Measurements from ENCODE around the gene RAC3.

The RAC3 gene

DNA sequence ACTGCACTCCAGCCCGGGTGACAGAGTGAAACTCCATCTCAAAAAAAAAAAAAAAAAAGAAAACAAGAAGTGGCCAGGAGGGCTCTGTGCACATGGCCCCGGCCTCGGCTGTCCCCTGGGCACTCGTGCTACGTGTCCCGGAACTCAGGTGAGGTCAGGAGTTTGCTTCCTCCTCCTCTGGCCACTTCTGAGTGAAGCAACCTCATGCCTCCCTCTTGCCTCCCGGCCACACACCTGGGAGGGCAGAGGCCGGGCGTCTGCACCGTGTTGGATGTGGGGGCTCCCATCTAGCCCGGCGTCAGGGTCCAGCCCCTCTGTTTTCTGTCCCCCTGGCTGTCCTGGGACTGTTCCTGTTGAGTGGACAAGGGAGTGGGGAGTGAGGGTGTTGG, 31.9 kb upstream of the RAC3 start:
- DNase-seq, result no peak

DNA sequence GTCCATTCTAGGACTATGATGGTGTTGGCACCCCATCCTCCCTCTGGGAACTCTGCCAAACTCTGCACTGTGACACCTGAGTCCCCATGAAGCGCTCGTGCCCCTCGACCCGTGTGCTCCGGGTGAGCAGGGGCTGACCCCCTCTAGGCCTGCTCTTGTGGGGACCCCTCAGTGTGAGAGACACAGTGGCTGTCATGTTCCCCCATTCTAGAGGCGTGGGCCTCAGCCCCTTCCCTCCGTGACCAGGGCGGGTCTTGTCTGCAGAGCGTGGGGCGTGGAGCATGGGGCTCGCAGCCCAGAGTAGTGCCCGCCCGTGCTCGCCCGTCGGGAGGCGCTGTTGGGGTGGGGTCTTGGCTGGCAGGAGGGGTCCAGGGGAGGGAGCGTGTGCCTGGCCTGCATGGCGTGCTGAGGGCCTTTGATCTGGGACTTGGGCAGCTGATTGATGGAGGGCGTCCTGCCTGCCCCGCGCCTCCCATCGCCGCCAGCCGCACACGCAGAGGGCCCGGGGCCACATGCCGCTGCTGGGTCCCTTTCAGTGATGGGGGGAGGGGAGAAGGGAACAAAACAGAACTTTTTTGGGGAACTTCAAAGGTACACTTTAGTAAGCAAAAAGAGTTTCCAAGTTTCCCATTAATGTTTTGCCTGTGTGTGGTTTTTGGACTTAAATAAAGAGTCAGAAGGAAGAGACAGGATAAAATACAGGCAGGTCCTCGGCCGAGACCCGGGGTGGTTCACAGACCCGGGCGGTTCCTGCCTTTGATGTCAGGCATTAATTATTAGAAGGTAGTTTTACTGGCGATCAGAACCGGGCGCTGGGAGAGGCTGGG, 31.3 kb upstream of the RAC3 start:
- no peak for DNase-seq

DNA sequence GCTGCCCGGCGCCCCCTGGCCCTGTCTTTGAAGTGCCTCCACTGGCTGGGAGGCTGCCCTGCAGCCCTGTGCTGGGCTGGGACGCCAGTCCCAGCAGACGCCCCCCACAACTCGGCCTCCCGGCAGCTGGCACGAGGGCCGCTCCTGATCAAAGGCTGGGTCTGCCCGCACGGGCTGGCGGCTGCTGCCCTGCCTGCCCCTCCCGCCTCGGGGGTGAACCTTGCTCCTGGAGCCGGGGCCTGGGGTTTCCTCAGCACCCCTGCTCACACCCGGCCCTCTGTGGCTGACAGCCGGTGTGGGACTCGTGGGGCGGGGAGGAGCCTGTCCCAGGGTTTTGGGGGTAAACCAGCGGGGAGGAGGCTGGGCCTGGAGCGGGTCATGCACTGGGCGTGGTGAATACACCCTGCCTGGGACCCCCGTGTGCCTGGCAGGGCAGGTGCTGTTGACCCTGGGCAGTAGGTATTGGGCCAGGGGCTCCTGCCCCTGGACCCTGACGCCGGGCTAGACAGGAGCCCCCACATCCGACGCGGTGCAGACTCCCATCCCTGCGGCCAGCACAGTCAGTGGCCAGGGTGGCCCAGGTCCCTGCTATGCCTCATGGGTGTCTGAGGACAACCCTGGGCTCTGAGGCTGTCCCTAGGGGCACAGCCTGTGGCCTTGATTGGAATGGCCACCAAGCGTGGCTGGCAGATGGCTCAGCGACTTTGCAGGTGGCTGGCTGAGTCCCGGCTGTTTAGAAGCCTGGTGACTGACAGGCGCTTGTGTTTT, 30.5 kb upstream of the RAC3 start:
- no peak for DNase-seq

DNA sequence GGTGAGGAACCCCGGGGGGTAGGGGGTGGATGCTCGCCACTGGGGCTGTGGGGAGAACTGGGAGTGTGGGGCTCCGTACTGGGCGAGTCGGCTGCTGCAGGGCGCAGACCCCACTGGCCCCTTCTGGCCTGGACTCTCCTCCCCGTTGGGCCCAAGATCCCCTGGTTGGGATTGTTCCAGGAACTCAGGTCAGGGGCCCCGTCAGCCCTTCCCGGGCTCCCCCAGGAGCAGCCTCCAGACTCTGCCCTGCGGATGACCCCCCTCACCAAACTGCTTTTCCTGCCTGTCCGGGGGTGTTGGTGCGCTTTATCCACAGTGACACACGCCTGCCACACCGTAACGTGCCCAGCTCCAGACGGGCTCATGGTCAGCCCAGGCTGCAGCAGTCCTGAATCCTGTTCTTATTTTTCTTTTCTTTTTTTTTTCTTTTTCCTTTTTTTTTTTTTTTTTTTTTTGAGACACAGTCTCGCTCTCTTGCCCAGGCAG, 29.9 kb upstream of the RAC3 start:
- no peak for DNase-seq

DNA sequence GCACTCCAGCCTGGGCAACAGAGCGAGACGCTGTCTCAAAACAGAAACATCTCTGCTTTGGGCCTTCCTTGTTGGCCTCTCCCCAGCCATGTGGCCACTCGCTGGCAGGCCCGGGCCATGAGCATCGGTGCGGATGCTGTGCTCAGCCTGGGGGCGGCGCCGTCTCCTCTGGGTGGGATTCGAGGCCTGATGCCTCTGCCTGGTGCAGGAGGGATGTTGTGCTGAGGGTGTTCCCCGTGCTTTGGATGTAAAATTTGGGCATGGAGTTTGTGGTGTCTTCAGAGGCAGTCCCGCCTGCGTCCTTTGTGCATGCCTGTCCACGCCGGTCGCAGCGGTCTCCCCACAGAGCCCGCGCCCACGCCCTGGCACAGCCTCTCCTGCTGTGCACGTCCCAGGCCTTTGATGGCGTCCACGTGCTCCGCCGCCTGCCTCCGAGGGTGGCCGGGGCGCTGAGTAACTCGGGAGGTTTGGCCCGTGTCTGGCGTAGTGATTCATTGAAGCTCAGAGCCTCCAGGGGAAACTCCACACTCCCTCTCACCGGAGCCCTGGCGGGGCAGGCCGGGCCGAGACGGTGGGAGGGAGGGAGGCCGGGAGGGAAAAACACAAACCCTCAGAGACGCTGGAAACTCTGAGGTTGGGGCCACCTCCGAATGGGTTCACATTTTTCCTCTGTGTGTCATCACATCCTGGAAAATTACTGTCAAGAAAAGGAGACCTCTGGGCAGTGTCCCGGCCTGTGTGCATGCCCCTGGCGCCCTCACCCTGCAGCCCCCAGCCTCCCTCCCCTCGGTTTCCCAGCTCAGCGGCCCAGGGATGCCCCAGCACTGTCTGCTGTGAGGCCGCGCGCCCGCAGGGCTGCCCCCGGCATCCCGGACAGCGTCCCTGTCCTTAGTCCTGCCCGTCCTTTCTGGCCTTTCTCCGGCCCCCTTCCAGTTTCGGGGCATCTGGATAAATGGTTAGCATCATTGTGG, 27.8 kb upstream of the RAC3 start:
- DNase-seq, result peak in 1 of 14 donors; percentile 52

DNA sequence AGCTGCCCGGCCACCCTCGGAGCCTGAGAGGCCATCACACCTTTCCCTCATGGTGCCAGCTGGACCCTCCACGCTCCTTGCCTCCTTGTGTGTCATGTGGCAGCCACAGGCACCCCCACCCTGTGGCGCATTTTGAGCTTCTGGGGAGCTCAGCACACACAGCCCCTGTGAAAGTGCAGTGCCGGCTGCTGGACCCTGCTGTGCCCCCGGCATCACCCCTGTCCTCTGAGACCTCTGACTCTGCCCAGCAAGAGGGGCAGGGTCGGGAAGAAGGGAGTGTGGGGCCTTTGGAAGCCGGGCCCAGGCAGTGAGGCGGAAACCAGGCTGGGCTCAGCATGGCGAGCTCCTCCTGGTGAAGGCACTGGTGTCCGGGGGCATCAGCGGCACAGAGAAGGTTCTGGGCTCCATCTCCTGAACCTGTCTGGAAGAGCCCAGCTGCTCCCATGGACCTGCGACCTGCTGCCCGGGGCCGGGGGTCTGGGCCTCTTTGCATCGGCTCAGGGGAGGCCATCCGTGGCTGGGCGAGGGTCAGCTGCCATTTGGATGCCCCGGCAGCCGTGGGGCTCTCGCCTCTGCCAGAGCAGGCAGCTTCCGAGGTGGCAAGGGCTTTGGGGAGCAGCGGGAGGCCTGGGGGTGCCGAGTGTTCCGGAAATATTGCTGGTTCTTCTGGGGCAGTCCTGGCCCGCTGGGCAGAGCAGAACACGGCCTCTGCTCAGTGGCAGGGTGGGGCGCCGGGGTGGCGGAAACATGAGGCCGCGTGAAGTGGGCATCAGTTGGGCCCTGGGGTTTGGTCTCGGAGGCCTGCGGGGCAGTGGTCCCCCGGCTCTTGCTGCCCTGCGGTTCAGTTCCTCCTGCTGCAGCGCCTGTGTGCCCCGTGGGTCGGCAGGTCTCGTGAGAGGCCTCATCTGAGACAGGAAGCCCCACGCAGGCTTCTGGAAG, 26.7 kb upstream of the RAC3 start:
- no peak for DNase-seq

DNA sequence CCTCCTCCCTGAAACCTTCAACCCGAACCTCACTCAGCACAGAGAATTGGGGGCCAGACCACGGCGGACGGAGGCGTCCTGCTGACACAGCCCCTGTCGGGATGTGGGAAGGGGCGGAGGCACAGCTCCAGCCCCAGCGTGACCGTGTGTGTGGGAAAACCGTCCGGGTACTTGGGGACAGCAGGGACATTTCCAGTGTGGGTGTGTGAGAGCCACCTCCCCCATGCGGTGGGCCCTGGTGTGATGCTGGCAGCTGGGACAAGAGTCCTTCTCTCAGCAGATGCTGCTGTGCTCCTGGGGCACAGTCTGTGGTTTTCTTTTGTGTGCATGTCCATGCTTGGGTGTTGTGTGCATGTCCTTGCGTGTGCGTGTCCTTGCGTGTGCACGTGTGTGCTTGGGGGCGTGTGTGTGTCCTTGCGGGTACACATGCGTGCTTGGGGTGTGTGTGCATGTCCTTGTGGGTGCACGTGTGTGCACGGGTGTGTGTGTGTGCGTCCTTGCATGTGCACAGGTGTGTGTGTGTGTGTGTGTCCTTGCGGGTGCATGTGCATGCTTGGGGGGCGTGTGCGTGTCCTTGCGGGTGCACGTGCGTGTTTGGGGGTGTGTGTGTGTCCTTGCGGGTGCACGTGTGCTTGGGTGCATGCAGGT, 25.7 kb upstream of the RAC3 start:
- DNase-seq, result peak in 1 of 14 donors; percentile 20

DNA sequence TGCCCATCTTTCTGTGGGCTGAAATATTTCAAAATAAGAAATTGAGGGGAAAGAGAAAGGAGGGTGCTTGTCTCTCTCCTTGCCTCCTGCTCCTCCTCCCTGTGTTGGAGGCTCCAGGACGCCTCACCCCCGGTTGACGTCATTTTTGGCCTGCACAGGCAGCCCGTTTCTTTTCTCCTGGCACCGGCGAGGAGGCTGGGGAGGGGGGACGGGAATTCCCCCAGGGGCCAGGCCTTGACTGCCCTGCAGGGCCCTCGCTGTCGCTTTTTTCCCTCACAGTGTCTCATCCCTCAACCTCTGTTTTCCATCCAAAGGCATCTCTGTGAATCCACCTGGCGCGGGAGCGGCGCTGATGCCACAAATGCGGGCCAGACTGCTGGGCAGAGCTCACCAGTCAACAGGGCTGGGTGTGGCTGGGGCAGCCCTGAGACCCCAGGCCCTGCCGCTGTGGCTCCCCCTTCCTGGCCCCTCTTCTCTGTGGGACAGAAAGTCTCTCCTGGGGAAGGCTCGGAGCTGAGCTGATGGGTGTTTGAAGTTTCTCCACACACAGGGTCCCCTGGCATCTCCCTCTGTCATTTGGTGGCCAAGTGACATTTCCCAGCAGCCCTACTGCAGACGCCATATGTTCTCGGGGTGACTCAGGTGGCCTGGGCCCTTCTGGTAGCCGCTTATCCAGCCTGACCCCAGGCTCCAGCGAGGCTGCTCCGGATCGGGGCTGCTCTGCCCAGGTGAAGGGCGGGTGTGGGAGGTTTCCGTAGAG, 24.8 kb upstream of the RAC3 start:
- DNase-seq, result peak in 9 of 14 donors; percentile 5 to 90 (median 32)

DNA sequence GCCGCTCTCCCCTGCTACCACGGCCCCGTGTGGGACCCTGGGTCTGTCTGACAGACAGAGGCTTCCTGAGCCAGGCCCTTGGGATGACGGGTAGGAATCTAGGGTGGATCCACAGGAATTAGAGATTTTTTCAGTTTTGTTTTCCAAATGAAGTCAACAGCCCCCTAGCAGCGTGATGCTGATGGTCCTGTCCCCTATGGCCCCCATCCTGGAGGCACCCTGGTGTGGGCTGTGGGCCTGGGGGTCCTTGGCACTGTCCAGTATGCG, 24.3 kb upstream of the RAC3 start:
- no peak for DNase-seq

DNA sequence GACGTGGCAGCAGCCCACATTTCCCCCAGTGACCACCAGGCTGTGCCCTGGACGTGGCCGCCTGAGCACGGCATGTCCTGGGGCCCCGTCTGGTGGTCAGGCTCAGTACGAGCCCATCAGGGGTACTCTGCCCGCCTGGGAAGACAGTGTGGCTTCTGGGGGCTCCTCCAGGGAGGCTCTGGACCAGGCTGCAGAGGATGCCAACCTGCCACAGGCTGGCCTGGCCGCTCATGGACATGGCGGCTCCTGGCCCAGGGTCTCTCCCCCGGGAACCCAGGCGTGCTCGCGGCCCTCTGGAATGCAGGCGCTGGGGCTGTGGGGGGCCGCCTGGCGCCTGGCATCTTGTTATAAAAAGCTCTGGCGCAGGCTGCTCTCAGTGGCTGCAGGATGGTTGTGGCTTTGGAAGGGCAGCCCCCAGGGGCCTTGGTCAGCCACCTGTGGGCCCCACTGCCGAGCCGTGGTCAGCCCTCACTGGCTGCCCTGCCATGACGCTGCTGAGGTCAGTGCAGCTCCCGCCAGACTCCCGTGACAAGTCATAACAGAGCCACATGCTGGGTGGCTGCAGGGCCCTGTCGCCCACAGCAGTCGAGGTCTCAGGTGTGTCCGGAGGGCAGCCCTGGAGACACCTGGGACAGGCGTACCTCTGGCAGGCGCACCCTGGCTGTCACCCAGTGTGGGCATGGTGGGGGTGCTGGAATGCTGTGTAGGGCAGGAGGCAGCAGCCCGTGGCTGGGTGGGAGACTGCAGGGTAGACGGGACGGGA, 23.8 kb upstream of the RAC3 start:
- peak in 2 of 14 donors; percentile 34 to 55 for DNase-seq

DNA sequence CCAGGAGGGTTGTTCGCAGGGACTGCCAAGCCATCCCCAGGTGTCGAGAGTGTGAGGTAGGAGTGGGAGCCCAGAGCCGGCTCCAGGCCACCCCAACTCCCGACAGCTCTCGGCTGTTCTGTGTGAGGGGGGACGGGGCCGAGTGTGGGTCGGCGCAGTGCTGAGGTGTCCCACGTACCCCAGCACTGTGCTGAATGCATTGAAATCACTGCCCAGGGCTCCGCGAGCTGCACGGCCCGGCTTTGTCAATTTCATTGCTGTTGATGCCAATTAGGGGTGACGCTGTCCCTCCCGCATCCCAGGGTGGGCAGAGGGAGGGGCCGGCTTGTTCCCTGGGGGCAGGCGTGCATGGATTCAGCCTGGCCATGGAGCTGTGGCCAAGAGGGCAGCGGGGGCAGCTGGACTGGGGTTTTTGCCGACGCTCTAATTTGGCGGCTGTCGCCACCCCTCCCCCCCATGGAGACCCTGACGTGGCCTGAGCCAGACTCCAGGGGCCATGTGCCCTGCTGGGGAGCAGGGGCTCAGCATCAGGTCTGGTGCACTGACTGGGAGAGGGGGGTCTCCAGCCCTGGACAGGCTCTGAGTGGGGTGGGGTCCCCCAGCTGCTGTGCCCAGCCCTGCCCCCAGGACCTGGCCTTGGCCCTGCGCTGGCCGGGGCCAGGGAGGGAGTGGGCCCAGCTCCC, 23.1 kb upstream of the RAC3 start:
- no peak for DNase-seq

DNA sequence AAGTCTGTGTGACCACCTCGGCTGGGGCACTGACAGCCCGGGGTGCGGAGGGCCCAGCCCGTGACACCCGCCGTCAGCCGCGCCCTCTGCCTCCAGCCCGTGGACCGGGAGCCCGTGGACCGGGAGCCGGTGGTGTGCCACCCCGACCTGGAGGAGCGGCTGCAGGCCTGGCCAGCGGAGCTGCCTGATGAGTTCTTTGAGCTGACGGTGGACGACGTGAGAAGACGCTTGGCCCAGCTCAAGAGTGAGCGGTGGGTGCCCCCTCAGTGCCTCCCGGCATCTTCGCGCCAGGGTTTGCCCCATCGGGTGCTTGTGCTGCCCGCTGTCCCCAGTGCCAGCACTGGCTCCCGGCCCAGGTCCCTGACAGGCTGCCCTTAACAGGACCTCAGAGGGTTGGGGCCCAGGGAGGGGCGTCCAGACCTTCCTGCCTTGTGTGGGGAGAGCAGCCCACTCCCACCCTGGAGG, 22.5 kb upstream of the RAC3 start:
- DNase-seq, result peak in 2 of 14 donors; percentile 28 to 35

DNA sequence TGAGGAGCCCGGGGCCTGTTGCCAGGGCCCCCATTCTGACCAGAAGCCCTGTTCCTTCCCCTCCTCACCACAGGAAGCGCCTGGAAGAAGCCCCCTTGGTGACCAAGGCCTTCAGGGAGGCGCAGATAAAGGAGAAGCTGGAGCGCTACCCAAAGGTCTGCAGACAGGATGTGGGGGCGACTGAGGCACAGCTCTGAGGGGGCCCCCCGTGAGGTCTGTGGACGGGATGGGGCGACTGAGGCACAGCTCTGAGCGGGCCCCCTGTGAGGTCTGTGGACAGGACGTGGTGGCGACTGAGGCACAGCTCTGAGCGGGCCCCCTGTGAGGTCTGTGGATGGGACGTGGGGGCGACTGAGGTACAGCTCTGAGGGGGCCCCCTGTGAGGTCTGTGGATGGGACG, 22.1 kb upstream of the RAC3 start:
- DNase-seq, result no peak

DNA sequence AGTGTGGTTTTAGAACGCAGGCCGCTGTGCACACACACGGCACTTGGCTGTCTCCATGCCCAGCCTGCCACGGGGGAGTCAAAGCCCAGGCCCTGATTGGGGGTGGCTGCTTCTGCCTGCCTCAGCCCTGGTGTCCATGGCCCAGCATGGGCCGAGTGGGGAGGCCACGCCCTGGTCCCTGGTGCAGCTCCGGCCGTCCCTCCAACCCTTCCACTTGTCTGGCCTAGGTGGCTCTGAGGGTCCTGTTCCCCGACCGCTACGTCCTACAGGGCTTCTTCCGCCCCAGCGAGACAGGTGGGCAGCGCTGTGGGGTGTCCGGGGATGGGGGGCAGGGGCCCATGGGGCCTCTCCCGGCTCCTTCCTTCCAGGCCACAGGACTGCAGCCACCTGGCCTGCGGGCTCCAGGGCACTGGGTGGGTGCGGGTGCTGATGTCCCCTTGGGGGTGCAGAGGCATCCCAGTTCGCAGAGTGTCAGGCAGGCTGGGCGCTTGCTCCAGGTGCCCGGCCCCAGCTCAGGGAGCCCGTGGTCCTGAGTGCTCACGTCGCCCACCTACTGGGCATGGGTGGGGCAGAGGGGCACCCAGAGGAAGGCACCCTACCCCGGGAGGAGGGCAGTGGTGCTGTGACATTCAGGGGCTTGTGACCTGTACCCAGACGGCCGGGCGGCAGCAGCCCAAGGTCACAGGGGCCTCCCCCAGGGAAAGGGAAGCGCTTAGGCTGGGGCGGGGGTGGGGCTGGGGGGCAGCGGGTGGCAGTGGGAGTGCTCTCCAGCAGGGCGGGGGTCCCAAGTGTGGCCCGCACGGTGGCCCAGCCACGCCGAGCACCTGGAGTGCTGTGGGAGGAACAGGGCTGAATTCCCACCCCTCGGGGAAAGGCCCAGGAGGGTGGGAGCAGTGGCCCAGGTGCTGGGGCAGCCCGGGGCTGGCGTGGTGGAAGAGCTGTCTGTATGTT, 20.6 kb upstream of the RAC3 start:
- DNase-seq, result no peak

DNA sequence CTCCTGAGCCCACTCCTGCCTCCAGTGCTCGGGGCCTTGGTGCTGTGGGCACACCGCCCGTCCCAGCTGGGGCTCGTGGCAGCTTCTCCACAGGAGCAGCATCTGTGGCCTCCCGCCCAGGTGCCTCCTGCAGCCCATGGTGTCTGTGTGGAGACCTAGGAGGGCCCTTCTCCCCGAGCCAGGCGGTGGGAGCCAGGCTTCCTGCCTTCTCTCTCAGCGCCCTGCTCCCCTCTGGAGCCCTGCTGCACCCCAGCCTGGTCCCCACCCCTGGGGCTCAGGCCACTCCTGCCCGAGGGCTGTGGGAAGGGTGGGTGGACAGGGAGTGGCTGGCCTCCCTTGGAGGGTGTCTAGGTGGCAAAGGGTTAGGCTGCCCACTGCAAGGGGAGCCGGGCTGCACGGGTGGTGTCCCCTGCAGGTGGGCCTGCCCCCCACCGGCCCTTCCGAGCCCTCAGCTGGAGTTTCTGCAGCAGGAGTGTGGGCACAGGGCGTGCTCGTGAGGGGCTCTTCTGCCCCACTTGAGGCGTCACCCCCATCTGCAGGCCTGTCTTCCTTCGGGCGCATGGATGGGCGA, 19.8 kb upstream of the RAC3 start:
- DNase-seq, result no peak

DNA sequence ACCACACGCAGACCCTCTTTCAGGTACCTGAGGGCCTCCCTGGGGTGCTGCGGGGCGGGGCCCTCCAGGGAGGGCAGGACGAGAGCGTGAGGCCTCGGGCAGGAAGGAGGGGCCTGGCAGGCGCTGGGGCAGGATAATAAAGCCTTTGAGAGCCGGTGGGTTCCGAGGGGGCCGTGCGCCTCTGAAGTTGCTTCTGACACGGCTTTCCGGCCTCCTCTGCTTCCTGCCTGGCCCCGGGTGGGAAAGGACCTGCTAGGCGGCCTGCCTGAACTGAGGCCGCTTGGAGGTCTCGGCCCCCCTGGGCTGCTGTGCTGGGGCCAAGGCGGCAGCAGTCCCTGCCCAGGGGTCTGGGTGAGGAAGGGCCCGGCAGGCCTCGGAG, 19.2 kb upstream of the RAC3 start:
- DNase-seq, result no peak

DNA sequence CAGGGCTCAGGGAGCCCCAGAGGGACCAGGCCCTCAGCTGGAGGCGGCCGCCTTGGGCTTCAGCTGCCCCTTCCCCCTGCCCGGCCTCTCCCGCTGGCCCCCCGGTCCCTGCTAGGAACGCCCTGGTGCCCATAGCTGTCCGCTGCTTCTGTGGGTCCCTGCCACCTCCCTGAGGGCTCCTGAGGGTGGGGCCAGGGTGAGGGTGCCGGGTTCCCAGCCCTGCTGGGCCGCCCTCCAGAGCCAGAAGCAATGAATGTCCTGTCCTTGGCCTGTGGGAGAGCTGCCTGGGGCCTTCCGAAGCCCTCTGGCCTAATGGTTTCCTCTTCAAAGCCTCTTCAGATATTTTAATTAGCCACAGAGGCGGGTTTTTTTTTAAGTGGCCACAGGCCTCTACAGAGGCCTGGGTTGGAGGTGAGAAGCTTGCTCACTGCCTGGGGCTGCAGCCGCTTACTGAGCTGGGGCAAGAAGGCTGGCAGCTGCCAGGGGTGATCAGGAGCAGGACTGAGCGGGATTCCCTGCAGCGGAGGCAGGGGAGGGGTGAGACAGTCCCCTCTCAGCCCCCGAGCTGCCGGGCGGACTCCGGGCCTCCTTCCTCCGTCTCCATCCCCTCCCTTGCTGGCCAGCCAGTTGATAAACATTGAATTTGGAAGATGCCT, 18.7 kb upstream of the RAC3 start:
- peak in 1 of 14 donors; percentile 36 for DNase-seq
